Osteoblast (primary cell): ENCODE measurements around the gene ARHGAP23. TPM values are rescaled to one million over a fixed set of nuclear protein-coding genes. Genes with fewer than 3 reads are reported as not detected.

ENCODE experiments used
- DNase-seq: peaks from one replicate; pipeline ENCODE4 v3.0.0; 2011; ENCODE audit warnings: low spot score, mixed read lengths; ENCODE audit not compliant: insufficient read length; ENCODE audit errors: missing footprints
- H2AFZ ChIP-seq: 2 replicates; pipeline ENCODE4 v1.6.0; 2011; ENCODE audit warnings: mild to moderate bottlenecking, low read length
- H3K27ac ChIP-seq: 2 replicates; pipeline ENCODE4 v1.5.1; 2011; ENCODE audit warnings: mild to moderate bottlenecking, low read depth, low read length, moderate library complexity
- H3K27me3 ChIP-seq: 2 replicates; pipeline ENCODE4 v1.6.0; 2012; ENCODE audit warnings: mild to moderate bottlenecking, control low read depth, inconsistent platforms, low read length, moderate library complexity; ENCODE audit not compliant: insufficient read depth
- H3K36me3 ChIP-seq: 2 replicates; pipeline ENCODE4 v1.5.1; 2011; ENCODE audit warnings: mild to moderate bottlenecking, low read length, control low read depth, moderate library complexity; ENCODE audit not compliant: insufficient read depth
- H3K4me1 ChIP-seq: 2 replicates; pipeline ENCODE4 v1.5.1; 2011; ENCODE audit warnings: mild to moderate bottlenecking, low read length, control low read depth, moderate library complexity; ENCODE audit not compliant: insufficient read depth
- H3K4me2 ChIP-seq: 2 replicates; pipeline ENCODE4 v1.6.0; 2011; ENCODE audit warnings: mild to moderate bottlenecking, low read length; ENCODE audit not compliant: insufficient read depth
- H3K4me3 ChIP-seq: fragments of 200-600 bp; sonication (generic); 3 replicates; pipeline ENCODE4 v1.5.1; 2012; ENCODE audit warnings: mild to moderate bottlenecking, low read length, inconsistent platforms; ENCODE audit not compliant: insufficient read depth
- H3K79me2 ChIP-seq: 2 replicates; pipeline ENCODE4 v1.6.0; 2012; ENCODE audit warnings: mild to moderate bottlenecking, low read length, control low read depth, inconsistent platforms; ENCODE audit not compliant: insufficient read depth
- H3K9me3 ChIP-seq: 2 replicates; pipeline ENCODE4 v1.5.1; 2011; ENCODE audit warnings: low read depth, low read length, control low read depth
- H4K20me1 ChIP-seq: 2 replicates; pipeline ENCODE4 v1.6.0; 2012; ENCODE audit warnings: mild to moderate bottlenecking, low read length, control low read depth; ENCODE audit not compliant: insufficient read depth
- CTCF ChIP-seq: IDR thresholded peaks from 2 replicates; pipeline ENCODE4 v1.5.1; 2011; ENCODE audit warnings: mild to moderate bottlenecking, low read depth, low read length, moderate library complexity; ENCODE audit errors: extremely low read depth
- total RNA-seq: library from RNA; depleted of rRNA; stranded (reverse); fragments of >200 nt; gene quantifications from 2 replicates; pipeline ENCODE4 v1.2.3, GENCODE V29; 2012

ARHGAP23 gene
- total RNA-seq, 1 donor = 47.0 TPM

GRCh38 chr17:38421171-38421841, 7.0 kb upstream of the ARHGAP23 start:
- no peaks in the 10 kb centered on the region for H3K36me3 ChIP-seq
- H3K27me3 ChIP-seq = peaks cover 28% of the 10 kb centered on the region
- peak overlapping the region; percentile 83 for H3K4me2 ChIP-seq
- no peaks in the 10 kb centered on the region for H3K79me2 ChIP-seq
- TF ChIP-seq CTCF = no peak
- H3K4me3 ChIP-seq = peak overlapping the region; percentile 58
- peaks cover 14% of the 10 kb centered on the region for H3K4me1 ChIP-seq
- H4K20me1 ChIP-seq = no peaks in the 10 kb centered on the region
- no peaks in the 10 kb centered on the region for H3K9me3 ChIP-seq
- peak overlapping the region; percentile 71 for H3K27ac ChIP-seq
- peak overlapping the region; percentile 81 for H2AFZ ChIP-seq
- peak; percentile 97 for DNase-seq

- H2AFZ ChIP-seq = peak overlapping the region; percentile 81
- peaks cover 24% of the 10 kb centered on the region for H3K27me3 ChIP-seq
- H3K4me3 ChIP-seq = peak overlapping the region; percentile 58
- peak; percentile 79 for DNase-seq
- TF ChIP-seq CTCF = no peak
- H3K36me3 ChIP-seq = no peaks in the 10 kb centered on the region
- peak overlapping the region; percentile 23 for H3K27ac ChIP-seq
- peaks cover 19% of the 10 kb centered on the region for H3K4me1 ChIP-seq
- H3K9me3 ChIP-seq = no peaks in the 10 kb centered on the region
- peaks cover 7% of the 10 kb centered on the region for H3K79me2 ChIP-seq
- H3K4me2 ChIP-seq = peak overlapping the region; percentile 83
- H4K20me1 ChIP-seq = no peaks in the 10 kb centered on the region
Measured at GRCh38 chr17:38421871-38422827, 6.1 kb upstream of the ARHGAP23 start.

DNA sequence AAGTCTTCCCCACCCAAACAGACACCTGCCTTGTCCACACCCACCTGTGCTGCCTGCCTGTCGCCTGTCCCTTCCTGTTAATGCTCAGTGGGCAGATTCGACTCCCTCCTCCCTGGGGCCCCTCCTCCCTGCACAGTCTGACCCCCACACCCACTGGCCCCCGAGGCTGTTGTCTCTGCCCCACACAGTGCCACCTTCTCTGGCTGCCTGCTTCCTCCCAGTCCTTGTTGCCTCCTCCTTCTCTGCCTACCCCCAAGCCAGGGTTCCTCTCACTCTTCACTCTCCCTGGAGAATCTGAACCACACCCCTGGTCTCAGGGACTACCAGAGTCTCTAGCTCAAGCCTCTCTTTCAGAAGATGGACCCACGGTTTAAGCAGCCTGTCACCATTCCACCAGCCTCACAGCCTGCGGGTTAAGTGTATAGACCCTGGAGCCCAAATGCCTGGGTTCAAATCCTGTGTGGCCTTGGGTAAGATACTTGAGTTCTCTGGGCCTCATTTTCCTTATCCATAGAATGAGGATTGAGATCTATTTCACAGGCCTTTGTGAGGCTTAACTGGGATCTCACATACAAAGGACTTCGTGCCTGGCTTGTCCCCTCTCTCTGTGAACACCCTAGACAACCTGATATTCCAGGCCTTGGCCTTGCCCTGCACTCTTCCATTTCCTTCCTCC, 3.8 kb upstream of the ARHGAP23 start:
- Histone ChIP-seq H3K4me3 (no peak overlapping the region), H2AFZ (no peak overlapping the region), H3K27me3 (peaks cover 7% of the 10 kb centered on the region), H4K20me1 (peaks cover 3% of the 10 kb centered on the region), H3K4me2 (no peak overlapping the region), H3K9me3 (no peaks in the 10 kb centered on the region), H3K27ac (no peak overlapping the region), H3K4me1 (peaks cover 29% of the 10 kb centered on the region), H3K36me3 (no peaks in the 10 kb centered on the region), H3K79me2 (peaks cover 25% of the 10 kb centered on the region)
- no peak for TF ChIP-seq CTCF
- DNase-seq = peak; percentile 59
